Measurements from ENCODE around the gene ACBD4.

DNA sequence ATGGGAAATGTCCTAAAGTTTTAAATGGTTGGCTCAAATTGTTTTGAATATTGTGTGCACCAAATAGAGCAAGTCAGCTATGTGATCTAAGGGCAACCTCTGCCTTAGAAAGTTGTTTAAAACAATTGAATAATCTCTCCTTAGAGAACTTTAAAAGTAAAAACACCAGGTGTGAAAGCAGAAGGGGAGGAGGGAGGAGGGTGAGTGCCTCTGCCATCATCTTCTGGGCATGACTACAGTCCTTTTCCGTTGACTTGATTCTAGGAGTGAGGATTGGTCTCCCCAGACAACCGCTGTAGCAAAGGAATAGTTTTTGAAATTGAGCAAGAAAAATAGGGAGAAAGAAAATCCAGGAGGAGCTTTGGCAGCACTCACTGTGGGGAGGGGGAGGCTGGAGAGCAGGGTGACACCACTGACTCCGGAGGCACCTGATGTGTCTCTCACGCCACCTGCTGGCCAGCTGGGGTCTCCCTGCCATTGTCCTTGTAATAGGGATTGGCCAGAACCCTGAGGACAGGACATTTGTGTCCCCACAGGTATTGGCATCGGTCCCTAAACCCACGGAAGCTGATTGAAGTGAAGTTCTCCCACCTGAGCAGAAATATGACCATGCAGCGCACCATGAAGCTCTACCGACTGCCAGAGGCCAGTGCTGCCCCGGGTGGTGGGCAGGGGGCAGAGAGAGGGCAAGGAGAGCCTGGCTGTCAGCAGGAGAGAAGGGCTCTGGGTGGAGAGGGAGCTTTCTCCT lies 36.4 kb upstream of the ACBD4 start:
- TF ChIP-seq POLR2AphosphoS5 (IDR thresholded peaks at IDR 0.05), result no peak
- TF ChIP-seq, protein P1, sequence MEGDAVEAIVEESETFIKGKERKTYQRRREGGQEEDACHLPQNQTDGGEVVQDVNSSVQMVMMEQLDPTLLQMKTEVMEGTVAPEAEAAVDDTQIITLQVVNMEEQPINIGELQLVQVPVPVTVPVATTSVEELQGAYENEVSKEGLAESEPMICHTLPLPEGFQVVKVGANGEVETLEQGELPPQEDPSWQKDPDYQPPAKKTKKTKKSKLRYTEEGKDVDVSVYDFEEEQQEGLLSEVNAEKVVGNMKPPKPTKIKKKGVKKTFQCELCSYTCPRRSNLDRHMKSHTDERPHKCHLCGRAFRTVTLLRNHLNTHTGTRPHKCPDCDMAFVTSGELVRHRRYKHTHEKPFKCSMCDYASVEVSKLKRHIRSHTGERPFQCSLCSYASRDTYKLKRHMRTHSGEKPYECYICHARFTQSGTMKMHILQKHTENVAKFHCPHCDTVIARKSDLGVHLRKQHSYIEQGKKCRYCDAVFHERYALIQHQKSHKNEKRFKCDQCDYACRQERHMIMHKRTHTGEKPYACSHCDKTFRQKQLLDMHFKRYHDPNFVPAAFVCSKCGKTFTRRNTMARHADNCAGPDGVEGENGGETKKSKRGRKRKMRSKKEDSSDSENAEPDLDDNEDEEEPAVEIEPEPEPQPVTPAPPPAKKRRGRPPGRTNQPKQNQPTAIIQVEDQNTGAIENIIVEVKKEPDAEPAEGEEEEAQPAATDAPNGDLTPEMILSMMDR (IDR thresholded peaks at IDR 0.05; ENCODE audit: poor library complexity, severe bottlenecking), result peak; percentile 83

All from neural cell (in vitro differentiated cells).